ENCODE data around the gene TMCC2. TPM values are rescaled to one million over a fixed set of nuclear protein-coding genes. Genes with fewer than 3 reads are reported as not detected.
"Not testable (repeated sequence)": the region's sequence is repeated elsewhere in the genome, so short reads cannot be mapped to it uniquely, and the experiment has no call there.

Gene TMCC2, protein sequence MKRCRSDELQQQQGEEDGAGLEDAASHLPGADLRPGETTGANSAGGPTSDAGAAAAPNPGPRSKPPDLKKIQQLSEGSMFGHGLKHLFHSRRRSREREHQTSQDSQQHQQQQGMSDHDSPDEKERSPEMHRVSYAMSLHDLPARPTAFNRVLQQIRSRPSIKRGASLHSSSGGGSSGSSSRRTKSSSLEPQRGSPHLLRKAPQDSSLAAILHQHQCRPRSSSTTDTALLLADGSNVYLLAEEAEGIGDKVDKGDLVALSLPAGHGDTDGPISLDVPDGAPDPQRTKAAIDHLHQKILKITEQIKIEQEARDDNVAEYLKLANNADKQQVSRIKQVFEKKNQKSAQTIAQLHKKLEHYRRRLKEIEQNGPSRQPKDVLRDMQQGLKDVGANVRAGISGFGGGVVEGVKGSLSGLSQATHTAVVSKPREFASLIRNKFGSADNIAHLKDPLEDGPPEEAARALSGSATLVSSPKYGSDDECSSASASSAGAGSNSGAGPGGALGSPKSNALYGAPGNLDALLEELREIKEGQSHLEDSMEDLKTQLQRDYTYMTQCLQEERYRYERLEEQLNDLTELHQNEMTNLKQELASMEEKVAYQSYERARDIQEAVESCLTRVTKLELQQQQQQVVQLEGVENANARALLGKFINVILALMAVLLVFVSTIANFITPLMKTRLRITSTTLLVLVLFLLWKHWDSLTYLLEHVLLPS
- 0.08 and 0.21 TPM in 2 replicates for total RNA-seq (2014; rRNA removed; shearing (Covaris generic))

DNA sequence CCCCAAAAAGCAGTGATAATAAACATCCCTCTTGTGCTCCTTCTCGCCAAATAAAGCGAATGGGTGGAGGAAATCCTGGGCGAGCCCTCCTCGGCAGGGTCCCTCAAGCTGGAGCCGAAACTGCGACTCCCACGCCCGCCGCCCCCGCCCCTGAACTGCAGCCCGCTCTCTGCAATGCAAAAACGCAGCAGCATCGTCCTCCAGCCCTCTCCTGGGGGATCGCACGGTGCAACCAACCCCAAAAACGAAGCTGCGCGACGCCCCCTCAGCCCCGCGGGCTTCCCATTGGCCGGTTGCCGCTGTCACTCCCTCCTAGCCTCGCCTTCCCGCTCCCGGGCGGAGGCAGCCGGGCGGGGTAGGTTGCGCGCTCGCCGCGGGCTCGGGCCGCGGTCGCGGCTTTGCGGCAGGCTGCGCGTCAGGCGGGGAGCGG lies at the start of gene TMCC2:
TMCC2 (plus strand) TSS at position 363 of the 430 bp plus-strand sequence. CDS start 619 bp downstream, outside the sequence.
- peak; percentile 44 for DNase-seq (ENCODE audit: low spot score)

DNA sequence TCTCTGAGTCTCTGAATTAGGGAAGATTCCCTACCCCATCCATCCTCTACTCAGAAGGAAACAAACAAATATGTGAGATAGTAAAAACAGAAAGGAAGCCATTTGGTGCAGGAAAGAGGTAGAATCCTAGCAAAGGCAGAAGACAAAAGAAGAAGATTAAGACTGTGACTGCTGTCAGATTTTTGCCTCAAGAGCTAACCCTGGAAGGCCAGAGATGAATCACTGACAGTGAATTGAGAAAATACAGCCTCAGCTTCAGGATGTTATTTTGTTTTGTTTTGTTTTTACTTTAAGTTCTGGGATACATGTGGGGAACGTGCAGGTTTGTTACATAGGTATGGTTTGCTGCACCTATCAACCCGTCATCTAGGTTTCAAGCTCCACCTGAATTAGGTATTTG lies 47.9 kb upstream of the TMCC2 start:
- DNase-seq (ENCODE audit: low spot score), result no peak

DNA sequence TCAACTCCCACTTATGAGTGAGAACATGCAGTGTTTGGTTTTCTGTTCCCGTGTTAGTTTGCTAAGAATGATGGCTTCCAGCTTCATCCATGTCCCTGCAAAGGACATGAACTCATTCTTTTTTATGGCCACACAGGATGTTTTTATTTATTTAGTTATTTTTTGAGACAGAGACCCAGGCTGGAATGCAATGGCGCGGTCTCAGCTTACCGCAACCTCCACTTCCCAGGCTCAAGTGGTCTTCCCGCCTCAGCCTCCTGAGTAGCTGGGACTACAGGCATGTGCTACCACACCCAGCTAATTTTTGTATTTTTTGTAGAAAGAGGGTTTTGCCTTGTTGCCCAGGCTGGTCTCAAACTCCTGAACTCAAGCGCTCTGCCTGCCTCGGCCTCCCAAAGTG lies 47.4 kb upstream of the TMCC2 start:
- DNase-seq (ENCODE audit: low spot score), result not testable (repeated sequence)

DNA sequence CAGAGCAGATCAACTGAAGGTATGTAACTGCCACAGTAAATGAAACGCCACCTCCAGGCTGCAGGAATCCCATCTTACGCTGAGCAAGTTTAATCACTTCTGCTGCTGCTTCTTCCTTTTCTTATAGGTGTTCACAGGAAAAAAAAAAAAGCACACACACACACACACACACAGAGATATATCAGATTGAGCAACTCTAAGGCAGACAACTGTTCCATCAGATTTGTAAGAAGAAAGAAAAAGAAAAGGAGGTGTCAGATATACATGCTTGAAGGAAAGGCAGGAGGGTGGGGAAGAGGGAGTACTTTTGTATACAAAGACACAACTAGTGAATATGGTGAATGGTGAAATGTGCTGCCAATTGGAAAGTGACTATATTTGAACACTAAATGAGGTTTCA lies 44.8 kb upstream of the TMCC2 start:
- DNase-seq (ENCODE audit: low spot score), result no peak

DNA sequence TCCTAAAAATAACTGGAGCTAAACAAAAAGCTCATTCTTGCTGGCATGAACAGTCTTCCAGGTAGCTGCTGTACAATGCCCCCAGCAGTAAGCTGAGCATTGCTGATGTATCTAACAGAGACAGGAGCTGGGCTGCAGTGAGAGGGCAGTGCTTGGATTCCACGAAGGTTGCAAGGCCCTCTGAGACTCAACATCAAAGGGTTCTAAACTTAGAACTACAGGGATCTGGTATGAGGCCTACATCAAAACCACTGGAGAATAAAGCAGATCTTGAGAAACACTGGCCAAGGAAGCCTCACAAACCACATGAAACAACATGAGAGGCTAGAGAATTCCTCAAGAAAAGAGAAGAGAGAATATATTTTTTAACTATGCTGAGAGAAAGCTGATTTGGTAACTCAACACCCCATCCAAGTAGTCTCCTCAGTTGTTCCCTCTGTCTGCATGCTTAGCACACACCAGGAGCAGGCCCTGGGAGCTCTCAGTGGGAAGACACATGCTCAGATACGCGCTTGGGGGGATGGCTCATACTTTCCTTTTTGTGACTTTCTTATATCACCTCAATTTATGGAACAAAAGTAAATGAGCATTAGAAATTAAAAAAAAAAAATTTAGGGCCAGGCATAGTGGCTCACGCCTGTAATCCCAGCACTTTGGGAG lies 43.9 kb upstream of the TMCC2 start:
- DNase-seq (ENCODE audit: low spot score), result no peak

DNA sequence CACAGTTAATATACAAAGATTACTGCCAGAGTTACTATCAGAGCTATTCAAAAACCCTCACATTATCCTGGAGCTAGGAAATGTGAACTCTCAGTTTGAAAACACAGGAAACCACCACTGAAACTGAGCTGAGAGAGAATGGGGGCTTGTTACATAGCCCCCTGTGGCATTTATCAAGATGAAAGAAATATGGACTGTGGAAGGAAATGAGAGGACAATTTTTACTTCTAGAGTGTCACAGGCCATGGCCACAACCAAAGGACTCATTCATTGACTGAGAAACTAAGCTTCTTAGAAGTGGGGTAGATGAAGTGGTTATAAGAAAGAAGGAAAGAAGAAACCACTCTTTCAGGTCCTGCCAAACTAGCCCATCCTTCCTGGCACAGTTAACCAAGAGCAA lies 41.6 kb upstream of the TMCC2 start:
- DNase-seq (ENCODE audit: low spot score), result no peak

DNA sequence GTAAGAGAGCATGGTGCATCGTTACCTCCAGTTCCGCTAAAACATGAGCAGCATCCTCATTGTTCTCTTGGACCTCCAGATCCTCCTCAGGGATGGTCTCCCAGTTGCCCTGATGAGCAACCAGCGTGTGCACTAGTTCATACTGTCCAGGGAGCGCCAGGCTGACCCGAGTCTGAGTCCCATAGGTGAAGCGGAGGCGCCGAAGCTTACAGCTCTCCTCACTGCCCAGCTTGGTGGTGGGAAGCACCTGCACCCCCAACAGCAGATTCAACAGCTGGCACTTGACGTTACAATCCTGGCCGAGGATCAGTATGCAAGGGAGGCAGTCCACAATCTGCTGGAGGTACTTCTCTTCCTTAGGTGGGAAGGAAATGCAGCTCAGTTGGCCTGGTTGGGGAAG lies 40.3 kb upstream of the TMCC2 start:
- DNase-seq (ENCODE audit: low spot score), result no peak

DNA sequence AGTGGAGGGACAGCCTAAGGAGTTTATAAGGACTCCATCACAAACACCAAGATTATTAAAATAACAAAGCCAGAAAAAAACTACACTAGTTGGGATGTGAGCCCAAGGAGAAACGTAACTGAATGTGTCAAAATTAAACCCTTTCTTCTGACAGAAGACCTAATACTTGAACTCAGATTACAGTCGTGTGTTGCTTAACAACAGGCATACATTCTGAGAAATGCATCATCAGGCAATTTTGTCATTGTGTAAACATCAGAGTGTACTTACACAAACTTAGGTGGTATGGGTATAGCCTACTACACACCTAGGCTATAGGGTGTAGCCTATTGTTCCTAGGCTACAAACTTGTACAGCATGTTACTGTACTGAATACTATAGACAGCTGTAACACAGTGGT lies 39.6 kb upstream of the TMCC2 start:
- no peak for DNase-seq (ENCODE audit: low spot score)

DNA sequence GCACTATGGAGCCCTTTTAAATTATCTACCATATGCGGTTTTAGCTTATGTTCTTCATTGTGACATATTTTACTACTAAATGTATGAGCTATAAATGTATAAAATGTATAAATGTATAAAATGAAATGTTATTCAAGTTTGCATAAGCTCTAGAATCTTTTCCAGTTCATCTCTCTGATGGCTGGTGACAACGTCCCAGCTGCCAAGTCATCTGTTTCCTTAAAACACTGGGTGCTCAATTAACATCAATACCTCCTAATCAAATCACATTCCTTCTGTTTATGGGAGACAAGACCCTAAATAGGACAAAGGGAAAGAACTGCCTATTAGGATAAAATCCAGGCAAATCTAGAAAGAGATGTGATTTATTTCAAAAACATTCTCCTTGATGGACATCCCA lies 39.1 kb upstream of the TMCC2 start:
- no peak for DNase-seq (ENCODE audit: low spot score)

DNA sequence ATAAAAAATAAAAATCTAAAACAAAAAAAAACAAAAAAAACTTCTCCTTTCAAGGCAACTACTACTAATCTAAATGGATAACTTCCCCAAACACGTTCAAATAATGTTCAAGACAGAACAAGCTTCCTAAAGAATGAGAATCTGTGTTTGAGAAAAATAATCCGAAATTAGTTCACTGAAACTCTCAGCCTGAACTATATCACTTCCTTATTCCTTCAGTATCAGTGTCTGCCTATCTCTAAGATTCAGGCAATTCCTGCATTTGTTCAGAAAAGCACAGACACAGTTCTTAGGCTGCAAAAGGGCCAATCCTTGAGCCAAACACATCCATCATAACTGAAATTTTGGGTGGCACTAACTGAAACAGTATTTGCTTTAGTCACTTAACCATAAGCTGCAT lies 38.6 kb upstream of the TMCC2 start:
- DNase-seq (ENCODE audit: low spot score), result no peak

DNA sequence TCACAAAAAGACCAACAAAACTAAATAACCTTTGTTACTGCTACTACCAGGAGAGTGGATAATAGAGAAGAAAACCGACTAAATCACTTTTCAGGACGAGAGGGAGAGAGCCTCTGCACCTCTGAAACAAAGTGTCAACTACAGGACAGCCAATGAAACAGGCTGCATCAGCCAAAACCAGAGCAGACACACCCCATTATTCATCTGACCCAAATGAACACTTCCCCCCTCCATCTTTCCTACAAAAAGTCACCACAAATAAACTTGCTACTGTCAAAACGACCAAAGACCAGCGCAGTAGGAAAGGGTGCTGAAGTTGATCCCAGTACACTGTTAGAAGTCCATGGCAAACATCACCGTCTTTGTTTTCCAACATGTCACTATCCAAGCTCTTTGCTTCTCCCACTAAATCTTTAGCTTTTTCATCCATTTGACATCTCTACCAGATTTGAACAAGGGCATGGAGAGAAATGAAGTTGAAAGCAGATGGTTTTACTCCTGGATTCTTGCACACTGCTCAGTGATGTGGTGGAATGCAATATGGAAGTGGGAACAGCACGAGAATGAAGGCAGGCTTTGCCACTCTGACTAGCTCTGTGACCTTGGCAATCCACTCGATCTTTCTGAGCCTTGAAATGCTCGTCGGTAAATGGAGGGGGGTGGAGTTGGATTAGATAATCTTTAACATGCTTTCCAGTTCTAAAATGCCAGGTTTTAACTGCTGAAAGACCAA lies 36.7 kb upstream of the TMCC2 start:
- DNase-seq (ENCODE audit: low spot score), result no peak

DNA sequence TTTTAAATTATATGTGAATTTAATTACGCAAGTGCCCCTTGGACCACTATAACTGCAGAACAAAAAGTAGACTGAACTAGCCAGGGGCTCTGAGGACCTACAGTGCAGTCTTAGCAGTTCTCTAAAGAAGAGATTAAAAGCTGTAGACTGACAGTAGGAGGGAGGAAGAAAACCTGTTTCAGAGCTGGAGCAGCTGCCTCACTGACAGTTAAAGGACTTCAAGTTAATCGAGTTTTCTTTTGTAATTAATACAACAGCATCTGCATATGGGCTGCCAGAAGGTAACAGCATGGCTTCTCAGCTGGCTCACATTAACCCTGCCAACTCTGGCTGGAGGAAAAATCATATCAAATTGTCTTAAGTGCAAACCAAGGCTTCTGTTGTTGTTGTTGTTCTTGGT lies 36.1 kb upstream of the TMCC2 start:
- no peak for DNase-seq (ENCODE audit: low spot score)

DNA sequence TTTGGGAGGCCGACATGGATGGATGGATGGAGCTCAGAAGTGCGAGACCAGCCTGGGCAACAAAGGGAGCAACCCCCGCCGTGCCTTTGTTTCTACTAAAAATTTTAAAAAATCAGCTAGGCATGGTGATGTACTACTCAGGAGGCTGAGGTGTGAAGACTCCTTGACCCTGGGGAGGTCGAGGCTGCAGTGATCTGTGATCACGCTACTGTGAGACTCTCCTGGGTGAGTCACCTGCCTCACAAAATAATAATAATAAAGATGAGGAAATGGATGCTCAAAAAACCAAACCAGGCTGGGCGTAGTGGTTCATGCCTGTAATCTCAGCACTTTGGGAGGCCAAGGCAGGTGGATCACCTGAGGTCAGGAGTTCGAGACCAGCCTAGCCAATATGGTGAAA lies 35.5 kb upstream of the TMCC2 start:
- no peak for DNase-seq (ENCODE audit: low spot score)

DNA sequence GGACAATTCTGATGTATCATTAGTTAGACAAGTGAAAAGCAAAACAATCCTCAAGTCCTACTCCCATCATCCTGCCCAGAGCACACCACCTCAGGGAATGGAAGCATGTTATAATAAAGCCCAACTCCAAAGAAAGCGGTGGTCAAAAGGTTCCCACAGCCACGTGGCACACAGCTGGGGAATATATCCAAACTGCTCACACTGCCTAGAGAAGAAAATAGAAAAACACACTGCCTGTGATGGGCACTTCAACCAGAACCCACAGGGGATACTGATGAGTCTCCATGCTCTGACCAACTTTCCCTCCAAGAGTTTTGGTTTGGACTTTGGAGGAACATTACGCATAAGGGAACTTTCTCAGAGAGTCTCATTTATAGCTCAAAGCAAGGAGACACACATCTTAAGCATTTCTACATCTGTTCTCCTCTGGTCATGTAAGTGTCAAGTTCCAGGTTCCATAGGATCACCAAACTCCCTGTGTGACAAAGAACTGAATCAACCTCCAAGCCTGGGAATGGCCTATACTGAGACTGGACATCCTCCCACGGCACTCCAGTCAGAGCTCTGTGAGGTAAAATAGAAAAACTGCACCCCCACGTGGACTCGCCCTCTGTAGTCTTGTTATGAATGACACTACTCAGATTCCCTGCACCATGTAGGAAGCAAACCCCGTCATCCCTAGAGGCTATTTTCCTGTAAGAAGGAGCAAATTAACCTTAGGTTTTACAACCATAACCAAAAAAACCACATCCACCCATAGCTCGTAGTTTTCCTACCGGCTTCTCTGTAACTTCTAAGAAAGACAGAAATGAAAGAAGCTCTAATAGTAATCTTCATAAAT lies 28.4 kb upstream of the TMCC2 start:
- no peak for DNase-seq (ENCODE audit: low spot score)

DNA sequence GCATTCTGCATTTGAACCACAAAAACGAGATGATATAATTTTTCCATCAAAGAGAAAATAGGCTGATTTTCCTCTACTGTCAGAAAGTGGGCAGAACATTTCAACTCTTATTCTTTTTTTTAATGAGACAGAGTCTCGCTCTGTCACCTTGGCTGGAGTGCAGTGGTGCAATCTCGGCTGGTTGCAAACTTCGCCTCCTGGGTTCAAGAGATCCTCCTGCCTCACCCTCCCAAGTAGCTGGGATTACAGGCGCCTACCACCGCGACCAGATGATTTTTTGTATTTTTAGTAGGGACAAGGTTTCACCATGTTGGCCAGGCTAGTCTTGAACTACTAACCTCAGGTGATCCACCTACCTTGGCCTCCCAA lies 27.8 kb upstream of the TMCC2 start:
- DNase-seq (ENCODE audit: low spot score), result no peak

DNA sequence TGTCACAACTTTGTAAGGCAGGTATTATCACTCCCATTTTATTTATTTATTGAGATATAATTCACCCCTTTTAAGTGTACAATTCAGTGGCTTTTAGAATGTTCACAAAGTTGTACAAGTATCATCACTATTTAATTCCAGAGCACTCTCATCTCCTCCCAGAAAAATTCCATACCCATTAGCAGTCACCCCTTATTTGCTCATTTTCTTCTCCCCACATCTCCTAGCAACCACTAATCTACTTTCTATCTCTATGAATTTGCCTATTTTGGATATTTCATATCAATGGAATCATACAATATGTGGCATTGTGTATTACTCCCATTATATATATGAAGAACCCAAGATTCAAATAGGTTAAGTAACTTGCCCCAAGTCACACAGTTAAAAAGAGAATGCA lies 23.2 kb upstream of the TMCC2 start:
- DNase-seq (ENCODE audit: low spot score), result no peak

DNA sequence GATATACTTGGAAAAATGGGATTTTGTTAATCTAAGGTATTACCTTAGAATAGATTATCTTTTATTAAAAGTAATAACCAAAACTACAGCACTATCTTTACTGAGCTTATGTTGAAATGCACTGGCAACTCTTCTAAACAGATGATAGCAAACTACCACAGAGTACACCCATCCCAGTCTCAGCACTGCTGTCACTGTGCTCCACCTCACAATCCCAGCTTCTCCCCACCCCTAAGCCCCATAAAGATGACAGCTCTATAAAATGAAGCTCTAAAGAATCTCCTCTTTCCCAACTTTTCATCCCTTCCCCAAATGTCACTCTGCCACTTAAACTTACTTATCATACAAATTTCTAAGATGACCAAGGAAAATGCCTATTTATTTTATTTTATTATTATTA lies 22.7 kb upstream of the TMCC2 start:
- DNase-seq (ENCODE audit: low spot score), result no peak

DNA sequence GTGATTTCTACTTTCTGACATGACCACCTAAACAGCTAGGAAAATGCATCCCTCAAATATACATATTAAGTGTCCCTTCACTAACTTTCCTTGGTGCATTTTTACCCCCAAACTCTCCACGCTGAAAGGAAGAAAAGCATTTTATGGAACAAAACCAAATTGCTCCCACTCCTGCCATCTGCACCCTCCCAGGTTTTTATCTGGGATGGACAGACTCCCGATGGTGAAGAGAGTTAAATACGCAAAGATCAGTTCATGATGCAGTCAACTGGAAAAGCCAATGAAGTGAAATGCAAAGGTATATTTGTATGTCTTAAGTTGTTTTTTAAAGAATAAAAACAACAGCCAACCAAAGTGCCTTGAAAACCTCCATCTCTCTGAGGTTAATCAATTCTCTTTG lies 18.9 kb upstream of the TMCC2 start:
- no peak for DNase-seq (ENCODE audit: low spot score)

DNA sequence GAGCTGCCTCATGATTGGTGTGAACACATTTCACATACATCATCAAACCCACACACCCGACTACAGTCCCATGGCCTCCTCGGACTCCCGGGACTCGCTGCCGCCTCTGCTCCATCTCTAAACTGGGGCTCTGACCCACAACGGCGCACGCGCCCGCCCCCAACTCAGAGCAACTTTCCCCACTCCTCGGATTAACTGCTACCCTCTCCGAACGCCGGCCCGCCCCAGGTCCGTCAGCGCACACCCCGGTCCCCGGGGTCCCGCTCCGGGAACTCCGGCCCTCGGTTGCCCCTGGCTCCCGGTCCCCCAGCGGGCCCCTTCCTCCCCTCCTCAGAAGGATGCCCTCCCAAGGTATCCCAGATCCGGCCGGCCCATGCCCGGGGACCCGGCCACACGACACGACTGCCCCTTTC lies 17.0 kb upstream of the TMCC2 start:
- peak; percentile 14 for DNase-seq (ENCODE audit: low spot score)

DNA sequence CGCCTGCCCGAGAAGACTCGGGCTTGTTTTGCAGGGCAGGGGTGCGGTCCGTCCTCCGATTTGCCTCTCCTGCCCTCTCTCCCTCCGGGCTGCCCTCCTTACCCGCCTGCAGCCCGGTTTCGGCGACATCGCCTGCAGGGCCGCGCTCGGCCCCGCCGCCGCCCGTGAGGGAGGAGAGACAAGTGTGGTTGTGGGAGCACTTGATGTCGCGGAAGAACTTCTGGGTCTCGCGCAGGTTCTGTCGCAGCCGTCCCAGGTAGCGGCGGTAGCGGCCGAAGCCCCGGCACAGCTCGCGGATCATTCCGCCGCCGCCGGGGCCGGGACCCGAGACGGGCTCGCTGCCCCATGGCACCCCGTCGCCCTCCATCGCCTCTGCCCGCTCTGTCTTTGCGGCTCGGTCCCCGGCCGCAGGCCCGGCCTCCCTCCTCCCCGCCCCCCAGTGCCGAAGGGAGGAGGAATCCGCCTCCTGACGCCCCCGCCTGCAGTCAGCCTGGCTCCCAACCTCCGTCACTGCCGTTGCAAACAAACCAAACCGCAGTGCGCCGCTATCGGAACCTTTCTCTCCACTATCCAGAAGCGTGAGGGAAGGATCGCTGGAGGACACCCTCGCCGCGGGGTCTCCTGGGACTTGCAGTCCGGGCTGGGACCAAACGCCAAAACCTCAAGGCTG lies 16.4 kb upstream of the TMCC2 start, which contains the start of gene DSTYK:
DSTYK (minus strand) TSS at position 534 of the 670 bp plus-strand sequence; CDS start at position 367, 167 bp downstream.
- peak; percentile 93 for DNase-seq (ENCODE audit: low spot score)
